IgD-negative memory B cell (primary cell): ENCODE data around the gene FKBP15. TPM values are rescaled to one million over a fixed set of nuclear protein-coding genes. Genes with fewer than 3 reads are reported as not detected.
"Not testable (repeated sequence)": the region's sequence is repeated elsewhere in the genome, so short reads cannot be mapped to it uniquely, and the experiment has no call there.

ENCODE experiments used
- H3K27ac Mint-ChIP-seq, 3 donors: one replicate each; pipeline ENCODE4 v1.8.0; 2020 to 2022; ENCODE audit warnings: mild to moderate bottlenecking in 3 of 3, mixed read lengths in 3 of 3, moderate library complexity in 1 of 3
- H3K27me3 Mint-ChIP-seq: one replicate; pipeline ENCODE4 v1.8.0; 2021; ENCODE audit warnings: mixed read lengths
- H3K36me3 Mint-ChIP-seq: one replicate; pipeline ENCODE4 v1.8.0; 2020; ENCODE audit warnings: mild to moderate bottlenecking, mixed read lengths
- H3K4me1 Mint-ChIP-seq, 3 donors: one replicate each; pipeline ENCODE4 v1.8.0; 2020 to 2022; ENCODE audit warnings: mixed read lengths in 3 of 3, mild to moderate bottlenecking in 1 of 3
- H3K4me3 Mint-ChIP-seq, 4 donors: one replicate each; pipeline ENCODE4 v1.8.0; 2020 to 2022; ENCODE audit warnings: mild to moderate bottlenecking in 4 of 4, mixed read lengths in 4 of 4, moderate library complexity in 3 of 4
- H3K9me3 Mint-ChIP-seq, 3 donors: one replicate each; pipeline ENCODE4 v1.8.0; 2020 to 2021; ENCODE audit warnings: mixed read lengths in 3 of 3, mild to moderate bottlenecking in 1 of 3
- polyA plus RNA-seq: library from polyadenylated mRNA; unstranded; fragments of 300-500 nt; fragmentation: Illumina TruSeq; gene quantifications from one replicate; pipeline ENCODE4 v1.2.3, GENCODE V29; 2021

FKBP15 gene
- polyA plus RNA-seq, 1 donor from 2014 or later = 16.8 TPM

DNA sequence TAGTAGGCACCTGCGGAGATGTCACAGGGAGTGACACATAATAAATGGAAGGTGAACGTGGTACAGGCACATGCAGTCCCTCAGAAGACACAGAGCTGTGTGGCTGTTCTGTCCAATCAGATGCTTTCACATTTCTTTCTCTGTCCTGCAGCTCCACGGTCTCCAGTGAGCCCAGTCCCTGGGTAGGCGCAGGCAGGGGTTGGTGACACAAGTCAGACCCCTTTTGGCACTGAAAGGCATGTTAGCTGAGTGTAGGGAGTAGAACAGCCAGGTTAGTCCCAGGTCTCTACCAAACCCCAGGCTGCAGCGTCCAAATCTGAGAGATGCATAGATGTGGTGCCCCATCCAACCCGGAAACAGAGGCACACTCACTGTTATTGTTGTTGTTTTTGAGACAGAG, 67.5 kb downstream of the FKBP15 start:
- peaks cover 9 to 20% (median 14%) of the 10 kb centered on the region in 3 donors for H3K4me1 Mint-ChIP-seq
- H3K27ac Mint-ChIP-seq = peak overlapping the region in 1 of 3 donors; percentile 62
- H3K27me3 Mint-ChIP-seq = no peaks in the 10 kb centered on the region
- H3K4me3 Mint-ChIP-seq = peak overlapping the region in 2 of 4 donors; percentile 40 to 45
- no peaks in the 10 kb centered on the region for H3K9me3 Mint-ChIP-seq
- no peaks in the 10 kb centered on the region for H3K36me3 Mint-ChIP-seq

DNA sequence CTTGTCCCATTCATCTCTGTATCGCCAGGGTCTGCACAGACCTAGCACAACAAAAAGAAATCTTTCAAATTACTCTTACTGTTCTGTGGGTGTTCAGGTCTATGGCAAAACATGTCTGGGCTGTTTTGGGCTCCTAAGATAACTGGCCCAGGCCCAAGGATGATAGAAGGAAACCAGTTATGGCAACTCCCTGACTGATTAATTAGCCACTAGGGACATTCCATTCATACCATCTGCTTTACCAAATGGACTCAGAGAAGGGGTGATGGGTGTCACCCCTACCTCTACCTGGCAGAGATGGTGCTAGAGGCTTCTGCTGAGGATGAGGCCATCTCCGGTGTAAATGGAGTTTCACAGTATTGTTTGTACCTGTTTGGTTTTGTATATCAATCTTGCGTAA, 68.4 kb downstream of the FKBP15 start:
- peak overlapping the region in 2 of 3 donors; percentile 50 to 62 for H3K27ac Mint-ChIP-seq

DNA sequence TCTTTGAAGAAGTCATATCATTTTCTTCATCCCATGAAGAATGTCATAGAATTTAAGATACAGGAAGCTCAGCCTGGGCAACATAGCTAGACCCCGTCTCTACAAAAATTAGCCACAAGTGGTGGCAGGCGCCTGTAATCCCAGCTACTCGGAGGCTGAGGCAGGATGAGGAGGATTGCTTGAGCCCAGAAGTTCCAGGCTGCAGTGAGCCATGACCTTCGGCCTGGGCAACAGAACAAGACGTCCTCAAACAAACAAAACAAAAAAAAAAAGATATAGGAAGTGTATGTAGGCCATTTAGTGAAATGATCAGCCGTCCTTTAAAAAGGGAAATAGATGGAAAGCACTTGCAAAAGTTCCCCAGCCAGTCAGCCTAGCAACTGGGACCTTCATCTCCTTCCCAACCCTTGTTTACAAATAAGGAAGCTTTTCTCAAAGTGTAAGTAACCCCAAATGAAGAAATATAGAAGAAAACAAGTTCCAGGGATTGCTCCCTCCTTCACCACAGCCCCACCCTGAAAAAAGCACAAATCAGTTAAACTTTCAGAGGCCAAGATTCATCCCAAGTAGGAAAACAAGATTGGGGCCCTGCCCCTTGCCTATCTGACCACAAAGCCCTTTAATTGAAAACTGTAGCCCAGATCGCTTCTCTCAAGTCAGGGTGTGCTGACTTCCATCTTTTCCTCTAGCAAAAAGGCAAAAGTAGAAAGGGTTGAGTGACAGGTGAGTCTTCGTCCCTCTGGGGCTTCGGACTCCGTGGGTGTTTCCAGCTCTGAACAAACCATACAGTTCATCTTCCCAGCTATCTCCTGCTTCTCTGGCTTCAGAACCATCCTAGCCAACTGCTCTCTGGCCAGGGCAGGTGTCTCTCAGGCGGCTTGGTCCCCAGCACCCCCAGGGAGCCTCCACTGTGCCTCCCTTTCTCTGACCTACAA, 69.1 kb downstream of the FKBP15 start:
- Mint-ChIP-seq H3K27ac (peak overlapping the region in 1 of 3 donors; percentile 78), H3K4me3 (peak overlapping the region; percentile 82 to 92 (median 86)), H3K27me3 (no peaks in the 10 kb centered on the region), H3K36me3 (no peaks in the 10 kb centered on the region), H3K9me3 (no peaks in the 10 kb centered on the region), H3K4me1 (peaks cover 9 to 20% (median 14%) of the 10 kb centered on the region in 3 donors)

More for the DNA sequence above, 68.4 kb downstream of the FKBP15 start:
- Mint-ChIP-seq H3K4me3 (peak overlapping the region in 3 of 4 donors; percentile 55 to 89 (median 83)), H3K27me3 (no peaks in the 10 kb centered on the region), H3K36me3 (no peaks in the 10 kb centered on the region), H3K4me1 (peaks cover 9 to 20% (median 14%) of the 10 kb centered on the region in 3 donors), H3K9me3 (no peaks in the 10 kb centered on the region)

DNA sequence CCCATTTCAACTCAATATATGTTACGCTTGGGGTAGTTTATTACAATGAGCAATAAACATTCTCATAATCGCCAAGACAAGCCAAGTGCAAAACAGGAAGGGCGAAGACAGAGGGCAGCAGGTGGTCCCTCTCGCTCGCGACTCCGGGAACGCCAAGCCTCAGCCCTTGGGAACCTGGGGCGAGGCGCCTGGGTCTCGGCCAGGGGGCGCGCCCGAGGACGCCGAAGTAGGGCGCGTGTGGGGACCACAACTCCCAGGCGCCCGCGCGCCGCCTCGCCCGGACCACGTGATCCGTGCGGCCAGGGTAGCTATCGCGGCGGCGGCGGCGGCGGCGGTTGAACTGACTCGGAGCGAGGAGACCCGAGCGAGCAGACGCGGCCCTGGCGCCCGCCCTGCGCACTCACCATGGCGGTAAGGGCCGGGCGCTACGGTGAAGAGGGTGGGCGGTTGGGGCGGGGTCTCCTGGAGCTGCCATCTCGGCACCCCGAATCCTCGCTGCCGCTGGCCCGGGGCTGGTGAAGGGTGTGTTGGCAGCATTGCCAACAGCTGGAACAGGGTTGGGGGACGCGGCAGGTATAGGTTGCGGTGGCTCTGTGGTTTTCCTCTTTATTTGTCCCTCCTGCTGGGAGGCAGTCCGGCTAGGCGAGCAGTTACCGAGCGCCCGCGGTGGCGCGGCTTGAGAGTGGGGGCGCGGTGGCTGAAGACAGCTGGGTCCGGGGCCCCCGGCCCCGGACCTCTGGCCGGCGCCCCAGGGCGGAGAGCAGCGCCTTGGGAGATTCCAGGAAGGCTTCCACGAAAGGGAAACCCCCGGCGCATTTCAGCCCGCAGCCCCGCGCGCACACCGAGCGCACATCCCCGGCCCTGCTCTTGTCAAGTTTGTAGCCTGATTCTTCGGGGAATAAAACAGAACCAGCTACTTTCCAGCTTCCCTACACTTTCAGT, 70.1 kb downstream of the FKBP15 start, which contains the start of gene SLC31A2:
Gene SLC31A2 (plus strand): TSS at position 338 of the 942 bp plus-strand sequence. CDS start 68 bp downstream, at position 406.
- no peaks in the 10 kb centered on the region for H3K9me3 Mint-ChIP-seq
- no peaks in the 10 kb centered on the region for H3K36me3 Mint-ChIP-seq
- H3K27ac Mint-ChIP-seq = peak within 1 kb of the TSS in 2 of 3 donors; percentile 35 to 78
- H3K4me1 Mint-ChIP-seq = peaks cover 6 to 17% (median 7%) of the 10 kb centered on the region in 3 donors
- H3K27me3 Mint-ChIP-seq = peaks cover 3% of the 10 kb centered on the region
- H3K4me3 Mint-ChIP-seq = peak within 1 kb of the TSS; percentile 82 to 92 (median 86)

DNA sequence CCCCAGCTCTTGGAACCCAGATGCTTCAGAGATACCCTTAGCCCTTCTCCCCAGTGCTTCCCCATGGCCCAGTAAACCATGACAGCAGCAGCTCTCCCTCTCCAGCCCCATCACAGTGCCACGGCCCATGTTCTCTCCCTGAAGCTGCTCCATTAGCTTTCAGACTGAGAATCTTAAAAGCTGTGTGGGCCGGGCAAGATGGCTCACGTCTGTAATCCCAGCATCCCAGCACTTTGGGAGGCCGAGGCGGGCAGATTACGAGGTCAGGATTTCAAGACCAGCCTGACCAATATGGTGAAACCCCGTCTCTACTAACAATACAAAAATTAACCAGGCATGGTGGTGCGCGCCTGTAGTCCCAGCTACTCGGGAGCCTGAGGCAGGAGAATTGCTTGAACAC, 71.5 kb downstream of the FKBP15 start:
- peaks cover 16% of the 10 kb centered on the region for H3K27me3 Mint-ChIP-seq
- H3K4me1 Mint-ChIP-seq = peaks cover 0 to 15% (median 4%) of the 10 kb centered on the region in 3 donors
- H3K36me3 Mint-ChIP-seq, H3K27ac Mint-ChIP-seq, H3K9me3 Mint-ChIP-seq: not testable (repeated sequence)
- peak overlapping the region in 1 of 4 donors; percentile 83 for H3K4me3 Mint-ChIP-seq

DNA sequence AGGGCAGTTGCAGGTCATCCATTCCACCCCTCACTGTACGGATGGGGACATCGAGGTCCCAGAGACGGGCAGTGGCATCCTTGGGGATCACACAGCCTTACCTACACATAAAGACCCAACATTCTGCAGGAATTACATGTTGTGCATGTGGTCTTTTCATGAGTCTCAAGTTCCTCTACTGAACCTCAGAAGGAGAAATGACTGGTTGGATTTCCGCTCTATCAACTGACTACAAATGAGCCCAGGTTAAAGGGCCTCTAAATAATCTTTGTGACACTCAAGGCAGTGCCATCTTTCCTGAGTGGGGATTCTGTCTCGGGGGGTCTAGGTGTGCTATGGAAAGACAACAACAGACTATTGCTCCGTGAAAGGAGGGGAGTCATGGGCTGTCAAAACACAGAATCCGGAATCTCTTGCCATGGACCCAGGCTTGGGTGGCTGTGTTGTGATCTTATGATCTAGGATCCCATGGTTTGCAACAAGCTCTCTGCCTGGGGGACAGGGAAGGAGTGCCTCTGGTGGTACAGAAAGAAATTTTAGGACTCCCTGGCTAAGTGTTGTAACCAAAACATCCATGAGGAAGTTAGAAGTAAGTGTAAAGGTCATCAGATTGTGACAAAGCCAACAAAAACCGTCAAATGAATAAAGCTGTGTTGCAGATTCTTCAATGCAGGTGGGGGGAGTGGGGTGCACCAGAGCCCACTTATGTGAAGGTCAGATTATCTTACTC, 72.1 kb downstream of the FKBP15 start:
- no peak overlapping the region for H3K27ac Mint-ChIP-seq
- no peaks in the 10 kb centered on the region for H3K9me3 Mint-ChIP-seq
- peak overlapping the region in 1 of 4 donors; percentile 83 for H3K4me3 Mint-ChIP-seq
- peaks cover 0 to 15% (median 4%) of the 10 kb centered on the region in 3 donors for H3K4me1 Mint-ChIP-seq
- peaks cover 17% of the 10 kb centered on the region for H3K27me3 Mint-ChIP-seq
- H3K36me3 Mint-ChIP-seq = no peaks in the 10 kb centered on the region

DNA sequence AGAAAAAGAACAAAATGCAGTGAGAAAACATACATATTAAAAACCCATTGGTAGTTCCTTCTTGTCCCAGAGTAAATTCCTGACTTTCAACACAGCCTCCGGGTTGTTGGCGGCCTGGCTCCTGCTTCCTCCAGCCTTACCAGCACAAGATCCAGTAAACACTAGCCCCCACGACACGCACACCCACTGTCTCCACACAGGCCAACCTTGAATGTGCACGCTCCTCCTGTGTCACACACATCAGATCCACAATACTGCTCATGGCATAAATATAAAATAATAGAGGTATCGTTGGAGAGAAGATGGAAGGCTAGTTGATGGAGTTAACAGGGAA, 72.7 kb downstream of the FKBP15 start:
- Mint-ChIP-seq H3K36me3 (no peaks in the 10 kb centered on the region), H3K4me3 (no peak overlapping the region), H3K27me3 (peaks cover 17% of the 10 kb centered on the region), H3K27ac (no peak overlapping the region), H3K4me1 (peaks cover 0 to 15% (median 4%) of the 10 kb centered on the region in 3 donors), H3K9me3 (no peaks in the 10 kb centered on the region)

DNA sequence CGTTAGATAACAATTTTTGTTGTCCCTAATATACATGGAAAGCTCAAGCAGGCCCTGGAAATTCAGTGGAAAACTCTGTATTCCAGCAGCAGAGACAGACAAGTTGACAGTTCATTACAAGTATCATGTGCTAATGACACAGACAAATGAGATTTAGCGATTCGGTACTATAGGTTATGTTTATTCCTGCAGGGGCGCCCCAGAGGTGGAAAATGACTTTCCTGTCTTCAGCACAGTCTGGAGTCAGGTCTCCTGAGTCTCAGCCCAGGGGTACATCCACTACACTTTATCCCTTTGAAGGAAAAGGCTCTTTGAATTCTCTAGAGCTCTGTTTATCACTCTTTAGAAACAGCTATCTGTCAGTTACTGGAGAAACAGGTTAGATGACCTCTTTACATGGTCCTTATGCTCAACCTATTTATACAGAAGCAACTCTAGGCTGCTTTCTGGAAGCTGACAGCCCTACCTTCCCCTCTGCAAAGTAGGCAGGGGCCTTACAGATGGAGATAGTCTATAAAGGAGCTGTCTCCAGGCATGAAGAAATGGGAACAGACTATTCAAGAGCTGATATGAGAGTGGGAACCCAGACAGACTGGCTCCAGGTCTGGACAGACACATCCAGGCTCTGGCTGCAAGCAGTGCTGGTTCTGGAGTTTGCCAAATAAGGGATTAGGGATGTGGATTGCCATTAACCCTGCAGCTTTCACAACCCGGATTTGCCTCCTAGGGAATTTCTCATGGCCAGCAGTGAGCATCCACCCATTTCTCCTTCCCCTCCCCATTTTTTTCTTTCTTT, 77.4 kb downstream of the FKBP15 start:
- Mint-ChIP-seq H3K4me3 (no peak overlapping the region), H3K4me1 (no peaks in the 10 kb centered on the region), H3K36me3 (no peaks in the 10 kb centered on the region), H3K27ac (no peak overlapping the region), H3K9me3 (peaks cover 2 to 15% (median 11%) of the 10 kb centered on the region in 3 donors), H3K27me3 (peaks cover 26% of the 10 kb centered on the region)

DNA sequence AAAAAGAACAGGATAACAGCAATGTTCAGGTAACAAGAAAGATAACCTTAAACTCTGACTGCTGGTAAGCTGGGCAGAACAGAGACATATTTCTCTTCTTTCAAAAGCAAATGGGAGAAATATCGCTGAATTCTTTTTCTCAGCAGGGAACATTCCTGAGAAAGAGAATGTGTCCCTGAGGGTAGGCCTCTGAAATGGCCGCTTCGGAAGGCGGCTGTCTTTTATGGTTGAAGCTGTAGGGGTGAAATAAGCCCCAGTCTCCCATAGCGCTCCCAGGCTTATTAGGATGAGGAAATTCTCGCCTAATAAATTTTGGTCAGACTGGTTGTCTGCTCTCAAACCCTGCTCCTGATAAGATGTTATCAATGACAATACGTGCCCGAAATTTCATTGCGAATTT, 80.2 kb downstream of the FKBP15 start:
- H3K27me3 Mint-ChIP-seq = peaks cover 23% of the 10 kb centered on the region
- not testable (repeated sequence) for H3K27ac Mint-ChIP-seq, H3K4me1 Mint-ChIP-seq, H3K36me3 Mint-ChIP-seq, H3K4me3 Mint-ChIP-seq
- H3K9me3 Mint-ChIP-seq = peaks cover 2 to 15% (median 11%) of the 10 kb centered on the region in 3 donors

DNA sequence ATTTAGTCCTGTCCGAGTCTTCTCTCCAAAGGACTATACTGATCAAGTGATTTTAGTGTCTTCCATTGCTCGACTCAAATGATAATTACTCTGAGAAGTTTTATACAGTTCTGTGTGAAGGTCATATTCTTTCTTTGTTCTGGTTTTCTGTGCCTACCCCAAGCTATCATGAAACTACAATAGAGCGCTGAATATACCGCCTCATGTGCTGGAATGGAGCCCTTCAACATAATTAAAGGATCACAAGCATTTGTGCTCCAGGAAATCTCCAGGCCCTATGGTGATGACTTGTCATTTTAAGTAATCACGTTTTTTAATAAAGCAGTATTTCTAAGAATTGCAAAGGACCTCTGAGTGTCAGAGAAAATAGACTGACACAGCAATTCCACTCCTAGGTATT, 81.1 kb downstream of the FKBP15 start:
- no peak overlapping the region for H3K27ac Mint-ChIP-seq
- H3K4me1 Mint-ChIP-seq = no peaks in the 10 kb centered on the region
- no peak overlapping the region for H3K4me3 Mint-ChIP-seq
- peaks cover 2 to 15% (median 11%) of the 10 kb centered on the region in 3 donors for H3K9me3 Mint-ChIP-seq
- no peaks in the 10 kb centered on the region for H3K36me3 Mint-ChIP-seq
- peaks cover 14% of the 10 kb centered on the region for H3K27me3 Mint-ChIP-seq

DNA sequence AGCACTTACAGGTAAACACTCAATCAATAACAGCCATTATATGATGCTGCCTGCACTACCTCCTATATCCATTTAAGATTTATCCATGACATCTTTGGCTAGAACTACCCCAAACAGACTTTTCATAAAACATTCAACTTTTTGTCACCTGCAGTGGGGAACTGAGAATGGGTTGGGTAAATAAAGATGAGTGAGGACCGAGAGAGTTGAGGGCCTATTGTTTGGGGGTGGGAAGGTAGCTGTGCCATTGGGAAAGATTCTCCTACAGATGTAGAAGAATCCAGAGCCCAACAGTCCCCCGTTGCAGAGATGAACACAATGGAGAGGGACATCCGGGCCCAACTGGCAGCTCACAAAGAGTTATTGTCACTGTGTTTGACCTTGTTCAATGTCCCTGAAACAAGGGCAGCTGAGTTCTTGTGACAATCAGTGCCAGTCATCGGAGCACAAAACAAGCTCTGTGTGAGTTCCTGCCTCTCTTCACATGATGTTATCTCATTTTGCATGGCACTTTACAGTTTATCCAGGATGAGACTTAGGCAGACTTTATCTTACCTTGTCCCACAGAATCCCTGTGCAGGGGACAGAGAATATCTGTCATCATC, 81.8 kb downstream of the FKBP15 start:
- Mint-ChIP-seq H3K27ac (no peak overlapping the region), H3K36me3 (no peaks in the 10 kb centered on the region), H3K4me3 (no peak overlapping the region), H3K9me3 (peaks cover 2 to 15% (median 11%) of the 10 kb centered on the region in 3 donors), H3K27me3 (peaks cover 9% of the 10 kb centered on the region), H3K4me1 (no peaks in the 10 kb centered on the region)

DNA sequence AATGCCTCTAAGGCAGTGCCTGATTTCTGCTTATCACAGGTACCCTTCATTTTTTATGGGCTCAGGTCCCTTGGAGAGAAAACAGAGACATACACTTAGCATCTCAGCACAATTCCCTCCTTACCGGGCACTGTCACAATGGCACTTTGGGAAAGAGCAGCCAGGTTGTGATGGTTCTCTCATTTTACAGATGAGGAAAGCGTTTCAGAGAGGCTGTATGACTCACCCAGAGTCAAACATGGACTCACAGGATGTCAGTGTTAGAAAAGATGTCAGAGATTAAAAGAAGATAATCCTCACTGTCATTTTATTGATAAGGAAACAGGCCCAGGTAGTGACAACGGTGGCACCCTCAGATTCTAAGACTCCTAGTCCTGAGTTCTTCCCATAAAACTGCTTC, 82.3 kb downstream of the FKBP15 start:
- Mint-ChIP-seq H3K27me3 (peaks cover 9% of the 10 kb centered on the region), H3K4me1 (no peaks in the 10 kb centered on the region), H3K36me3 (no peaks in the 10 kb centered on the region), H3K9me3 (peaks cover 2 to 15% (median 11%) of the 10 kb centered on the region in 3 donors), H3K4me3 (no peak overlapping the region), H3K27ac (no peak overlapping the region)
